Heart left ventricle (tissue), 13 donors: ENCODE data around the gene ECM1.

ENCODE experiments used
- CTCF ChIP-seq, 12 donors: fragments of 200-600 bp; sonication (generic) in 4 of 12; IDR thresholded peaks; one replicate each; pipeline versions ENCODE4 v1.5.0 to v1.8.0; 2018 to 2022; ENCODE audit warnings: antibody characterized with exemption in 12 of 12, mild to moderate bottlenecking in 5 of 12
- POLR2A ChIP-seq, 2 donors: fragments of 450-650 bp; IDR thresholded peaks; one replicate each; pipeline ENCODE4 v1.6.1; 2017; ENCODE audit warnings: antibody characterized with exemption in 2 of 2, mild to moderate bottlenecking in 2 of 2, moderate library complexity in 2 of 2
- donor health status: ischemic (EF 13 %, LVEDD 7.1; RV severe dilation, severe dysfunction).
- donor health status: DM: no; HTN: yes; CAD: no.
- donor health status: DM: no; HTN: no; CAD: no.
- donor health status: ischemic (EF 25% LVEDD 6.9; RV normal size, moderate dysfunction).
- donor health status: ischemic (EF 25% LVEDD 5.7; RV mildly dilated, moderate dysfunction).
- donor health status: ischemic (EF 35%, LVEDD 5.7; RV mildly dilated, moderate dysfunction).
- donor health status: nonischemic (EF 11% LVEDD 7.7; RV severe dilation, severe dysfunction).
- donor health status: DM: yes; HTN: yes; CAD: no.
- donor health status: PGD.
- donor health status: ischemic (EF 29% LVEDD 5.4; RV normal size, mild dysfunction).
- donor health status: nonischemic (EF 23%, LVEDD 6.1; RV moderate dilation, normal function).

GRCh38 chr1:150511985-150512660 lies 4.2 kb downstream of the ECM1 start:
- TF ChIP-seq CTCF (IDR thresholded peaks at IDR 0.05) (no peak), POLR2A (IDR thresholded peaks at IDR 0.05) (no peak)
